Islet of Langerhans (tissue), 1 donor: ENCODE results near the gene USH1G.
A peak's percentile ranks its signal among the peaks of the same experiment; 100 is the strongest.
"Not testable (repeated sequence)": the region's sequence is repeated elsewhere in the genome, so short reads cannot be mapped to it uniquely, and the experiment has no call there.

Source experiments
- FAIRE-seq: peaks from one replicate; lab custom pipeline; 2011; peaks lifted over from hg19 to GRCh38; lab: Jason Lieb, UNC

Gene USH1G

DNA sequence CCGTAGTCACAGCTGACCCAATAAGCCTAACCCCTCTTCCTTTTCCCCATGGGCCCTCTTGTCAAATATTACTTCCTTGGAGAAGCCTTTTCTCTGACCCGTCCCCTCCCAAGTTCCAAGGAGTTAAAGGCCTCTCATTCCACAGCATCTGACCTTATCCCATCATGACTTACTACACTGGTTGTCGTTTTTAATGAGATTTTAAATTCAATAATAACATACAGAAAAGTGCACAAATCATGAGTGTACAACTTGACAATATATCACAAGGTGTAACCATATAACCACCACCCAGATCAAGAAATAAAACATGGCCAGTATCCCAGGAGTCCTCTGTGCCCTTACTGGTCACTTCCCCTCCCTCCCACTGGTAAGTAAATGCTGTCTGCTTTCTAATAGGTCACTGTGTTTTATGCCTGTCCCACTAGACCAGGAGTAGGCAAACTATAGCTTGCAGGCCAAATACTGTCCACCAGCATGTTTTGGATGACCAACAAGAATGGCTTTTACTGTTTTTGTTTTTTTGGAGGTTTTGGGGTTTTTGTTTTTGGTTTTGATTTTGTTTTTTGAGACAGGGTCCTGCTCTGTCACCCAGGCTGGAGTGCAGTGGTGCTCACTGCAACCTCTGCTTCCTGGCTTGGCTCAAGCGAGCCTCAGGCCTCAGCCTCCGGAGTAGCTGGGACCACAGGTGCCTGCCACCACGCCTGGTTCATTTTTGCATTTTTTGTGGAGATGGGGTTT is 49.0 kb downstream of the USH1G start:
- no peak for FAIRE-seq

DNA sequence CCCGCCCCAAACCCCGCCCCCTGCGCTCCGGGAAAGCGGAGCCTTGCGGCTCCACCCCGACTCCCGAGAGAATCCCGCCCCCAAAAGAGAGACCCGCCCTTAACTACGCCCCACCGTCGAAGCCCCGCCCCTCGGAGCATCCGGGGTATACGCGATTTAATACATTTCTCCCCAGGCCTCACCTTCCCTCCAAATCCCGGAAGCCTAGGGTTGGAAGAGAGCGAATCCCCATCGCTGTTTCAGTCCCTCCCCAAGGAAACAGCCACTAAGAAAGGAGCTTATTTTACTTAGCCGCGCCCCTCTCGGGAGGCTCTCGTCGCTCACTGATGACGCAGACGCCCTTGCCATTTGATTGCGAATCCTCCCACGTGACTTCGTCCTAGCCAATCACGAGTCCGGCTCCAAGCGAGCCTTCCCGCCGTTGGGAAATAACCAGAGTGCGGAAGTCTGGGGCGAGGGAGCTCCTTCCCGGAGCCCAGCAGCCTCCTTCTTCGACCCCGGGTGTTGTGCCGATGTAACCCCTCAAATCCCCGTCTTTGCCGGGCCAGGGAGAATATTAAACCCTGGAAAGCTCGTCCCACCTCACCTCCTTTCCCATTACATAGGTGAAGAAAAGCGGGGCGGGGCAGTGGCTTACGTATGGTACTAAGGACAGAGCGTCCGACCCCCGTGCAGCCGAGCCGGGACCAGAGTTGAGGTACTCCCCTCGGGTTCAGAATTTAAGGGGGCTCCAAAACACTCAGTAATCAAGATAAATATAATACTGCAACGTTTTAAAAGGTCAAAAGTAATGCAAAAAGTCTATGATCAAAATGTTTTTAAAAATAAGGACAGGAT is 49.8 kb downstream of the USH1G start:
- peak; percentile 74 for FAIRE-seq

DNA sequence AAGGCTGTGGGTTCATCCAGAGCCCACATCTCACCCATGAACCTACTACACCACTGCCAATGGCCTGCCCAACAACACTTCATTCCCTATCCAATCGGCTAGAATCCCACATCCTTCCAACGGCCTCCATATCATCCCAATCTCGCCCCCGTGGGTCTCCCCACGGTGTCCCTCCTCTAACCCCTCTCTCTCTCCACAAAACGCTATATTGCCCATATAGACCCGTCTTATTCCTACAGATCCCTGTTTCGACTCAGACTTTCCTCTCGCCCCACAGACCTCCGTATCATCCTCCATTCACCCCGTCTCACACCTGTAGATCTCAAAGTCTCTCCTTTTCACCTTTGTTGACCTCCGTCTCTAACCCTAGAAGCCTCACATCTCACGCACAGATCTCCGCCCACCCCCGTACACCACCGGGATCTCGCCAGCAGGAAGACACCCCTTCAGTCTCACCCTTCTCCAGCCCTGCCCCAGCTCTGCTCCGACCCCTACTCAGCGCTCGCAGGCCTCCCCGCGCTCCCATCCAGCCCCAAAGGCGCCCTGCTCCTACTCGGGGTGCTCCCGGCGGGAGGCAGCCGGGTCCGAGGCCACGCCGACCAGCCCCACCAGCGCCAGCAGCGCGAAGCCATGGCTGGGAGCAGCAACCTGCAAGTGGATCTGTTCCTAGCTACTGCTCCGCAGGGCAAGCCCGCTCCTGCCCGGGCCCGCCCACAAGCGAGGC is 50.6 kb downstream of the USH1G start, which contains the start of gene FDXR:
TSS of gene FDXR (minus strand) at position 682 of the 724 bp plus-strand sequence. CDS start at position 632, 50 bp downstream.
- no peak for FAIRE-seq

DNA sequence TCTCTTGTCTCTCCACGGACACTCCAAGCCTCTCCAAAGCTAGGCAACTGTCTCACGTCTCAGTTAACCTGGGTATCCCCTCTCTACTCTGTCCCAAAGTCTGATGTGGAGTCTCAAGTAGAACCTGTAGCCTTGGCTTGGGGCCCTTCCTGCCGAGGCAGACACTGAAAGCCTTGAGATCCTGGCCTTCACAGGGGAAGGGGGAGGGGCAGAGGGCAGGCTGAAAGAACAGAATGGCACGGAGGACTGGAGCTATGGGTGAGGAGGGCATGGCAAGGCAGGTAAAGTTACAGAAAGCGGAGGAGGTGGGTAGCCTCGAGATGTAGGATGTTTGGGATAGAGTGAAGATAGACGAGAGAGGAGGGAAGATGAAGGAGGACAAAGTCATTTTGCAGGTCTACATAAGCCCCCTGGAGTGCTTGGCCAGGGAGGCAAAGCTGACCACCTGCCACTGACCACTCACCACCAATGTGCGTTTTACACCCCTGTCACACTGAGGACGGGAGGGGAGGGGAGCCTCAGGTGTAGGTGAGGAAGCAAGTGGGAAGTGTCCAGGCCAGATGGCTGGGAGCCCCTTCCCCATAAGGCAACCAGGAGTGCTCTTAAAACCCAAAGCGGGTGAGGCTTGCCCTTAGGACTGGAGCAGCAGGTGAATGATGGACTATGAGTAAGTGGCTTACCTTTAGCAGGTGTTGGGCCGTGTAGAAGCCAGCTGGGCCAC is 51.5 kb downstream of the USH1G start:
- no peak for FAIRE-seq

DNA sequence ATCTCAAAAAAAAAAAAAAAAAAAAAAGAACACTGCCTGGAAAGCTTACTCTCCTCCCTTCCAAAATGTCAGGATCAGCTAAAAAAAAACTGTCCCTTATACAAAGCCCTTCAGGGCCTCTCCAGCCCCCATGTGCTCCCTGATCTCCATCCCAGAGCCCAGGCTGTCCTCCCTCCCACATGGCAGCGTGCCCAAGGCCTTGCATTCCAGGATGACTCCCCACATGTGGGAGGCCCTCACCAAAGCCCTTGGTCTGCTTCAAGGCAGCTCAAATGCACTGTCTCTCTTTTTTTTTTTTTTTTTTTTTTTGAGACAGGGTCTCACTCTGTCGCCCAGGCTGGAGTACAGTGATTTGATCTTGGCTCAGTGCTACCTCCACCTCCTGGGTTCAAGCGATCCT is 52.5 kb downstream of the USH1G start:
- FAIRE-seq: no peak

DNA sequence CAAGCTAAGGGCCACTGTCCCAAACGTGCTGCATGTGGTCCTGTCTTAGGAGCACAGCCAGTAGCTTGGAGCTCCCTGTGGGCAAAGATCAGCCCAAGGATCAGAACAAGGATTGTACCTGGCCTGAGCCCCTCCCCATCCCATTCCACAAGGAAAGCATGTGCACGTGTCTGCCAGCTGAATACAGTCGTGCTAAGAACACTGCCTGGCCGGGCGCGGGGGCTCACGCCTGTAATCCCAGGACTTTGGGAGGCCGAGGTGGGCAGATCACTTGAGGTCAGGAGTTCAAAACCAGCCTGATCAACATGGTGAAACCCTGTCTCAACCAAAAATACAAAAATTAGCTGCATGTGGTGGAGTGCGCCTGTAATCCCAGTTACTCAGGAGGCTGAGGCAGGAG is 53.0 kb downstream of the USH1G start:
- not testable (repeated sequence) for FAIRE-seq

DNA sequence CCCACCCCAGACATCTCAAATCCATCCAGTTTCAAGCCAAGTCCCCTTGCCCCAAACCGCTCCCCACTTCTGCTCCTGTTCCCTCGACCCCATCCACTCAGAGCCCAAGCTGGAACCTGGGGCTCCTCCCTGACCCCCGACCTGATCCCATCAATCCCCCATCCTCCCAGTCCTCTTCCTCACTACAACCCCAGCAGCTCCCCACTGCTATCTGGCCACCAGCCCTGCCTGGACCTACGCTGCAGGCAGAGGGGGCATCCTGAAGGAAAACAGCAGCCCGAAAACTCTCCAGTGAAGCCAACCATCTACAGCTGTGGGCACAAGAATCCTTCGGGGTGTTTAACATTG is 54.2 kb downstream of the USH1G start:
- no peak for FAIRE-seq

DNA sequence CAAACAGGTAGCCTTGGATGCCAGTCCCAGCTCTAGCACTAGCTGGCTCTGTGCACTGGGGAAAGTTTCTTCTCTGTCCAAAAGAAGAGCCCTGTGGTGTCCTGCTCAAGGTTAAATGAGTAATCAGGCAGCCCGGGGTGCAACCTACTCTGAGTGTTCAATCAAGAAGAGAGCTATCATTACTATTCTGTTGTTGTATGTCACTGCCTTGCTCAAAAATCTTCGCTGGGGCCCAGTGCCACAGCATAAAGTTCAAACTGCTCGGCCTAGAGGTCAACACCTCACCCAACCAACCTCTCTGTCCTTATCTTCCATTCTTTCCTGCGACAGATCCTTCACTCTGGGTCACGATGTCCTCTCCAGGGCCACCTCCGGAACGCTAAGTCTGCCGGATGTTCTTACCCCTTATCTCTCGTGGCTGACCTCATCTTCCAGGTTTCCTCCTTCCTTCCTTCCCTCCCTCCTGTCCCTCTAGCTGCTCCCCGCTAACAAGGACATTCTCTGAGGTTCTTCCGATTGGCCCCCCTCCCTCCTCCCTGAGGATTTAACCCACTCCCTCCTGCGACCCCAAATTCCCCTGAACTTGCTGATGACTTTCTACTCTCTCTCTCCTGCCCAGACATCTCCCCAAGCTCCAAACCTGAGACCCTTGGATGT is 54.7 kb downstream of the USH1G start:
- no peak for FAIRE-seq

DNA sequence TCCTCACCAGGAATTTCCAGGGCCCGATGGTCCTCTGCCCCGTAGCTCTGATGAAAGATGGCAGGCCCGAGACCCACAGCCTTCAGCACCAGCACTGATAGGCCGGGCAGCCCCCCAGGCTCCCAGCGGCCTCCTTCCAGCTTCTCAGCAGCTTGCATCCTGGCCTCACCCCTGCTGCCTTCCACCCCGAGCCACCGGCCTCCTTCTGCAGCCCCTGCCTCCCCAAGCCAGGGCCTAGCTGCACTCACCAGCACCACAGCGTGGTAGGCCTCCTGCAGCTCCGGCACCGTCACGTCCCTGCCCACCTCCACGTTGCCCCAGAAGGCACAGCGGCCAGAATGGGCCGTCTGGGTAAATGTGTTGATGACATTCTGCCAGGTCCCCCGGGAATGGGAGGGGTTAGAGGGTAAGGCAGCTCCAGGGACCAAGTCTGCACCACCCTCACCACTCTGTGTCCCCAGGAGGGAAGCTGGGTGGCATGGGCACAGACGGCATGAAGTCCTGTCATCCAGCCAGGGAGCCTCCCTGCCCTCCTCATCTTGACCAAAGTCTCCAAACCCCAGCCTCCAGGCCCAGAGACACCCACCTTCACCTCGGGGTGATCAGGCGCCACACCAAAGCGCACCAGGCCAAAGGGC is 56.7 kb downstream of the USH1G start:
- no peak for FAIRE-seq
